ENCODE results near the gene EPB41. TPM values are rescaled to one million over a fixed set of nuclear protein-coding genes. Genes with fewer than 3 reads are reported as not detected.

EPB41 gene
- total and polyA plus RNA-seq, 2 of the 4 experiments (the other 2 are of a cell fraction) = 4.6 to 10.0 TPM

DNA sequence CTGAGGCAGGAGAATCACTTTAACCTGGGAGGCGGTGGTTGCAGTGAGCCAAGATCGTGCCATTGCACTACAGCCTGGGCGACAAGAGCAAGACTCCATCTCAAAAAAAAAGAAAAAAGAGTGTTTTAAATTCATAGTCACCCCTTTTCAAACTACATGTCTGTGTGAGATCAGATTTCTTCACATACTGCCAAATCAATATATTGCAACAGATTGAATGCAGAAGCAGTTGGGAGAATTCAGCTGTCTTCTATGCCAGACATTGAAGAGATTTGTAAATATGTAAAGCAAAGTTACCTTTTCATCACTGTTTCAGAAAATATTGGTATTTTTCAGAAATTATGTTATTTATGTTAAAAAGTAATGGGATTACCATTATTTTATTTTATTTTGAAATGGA is 108.3 kb downstream of the EPB41 start:
- H3K9ac ChIP-seq (ENCODE audit: low read depth, low read length) = no peak overlapping the region
- H3K27ac ChIP-seq (ENCODE audit: insufficient read depth, low read length) = no peak overlapping the region
- no peak overlapping the region for H2AFZ ChIP-seq (replicated peaks; ENCODE audit: low read length, poor library complexity)
- no peaks in the 10 kb centered on the region for H3K79me1 ChIP-seq (ENCODE audit: low read depth in 1 of 2, low read length in 2 of 2)
- in situ Hi-C loops (cut with MboI; ENCODE audit: low sequenced_read_pairs) (no loop called here), dilution Hi-C loops (cut with HindIII; ENCODE audit: low sequenced_read_pairs, unreplicated experiment) (no loop called here), intact Hi-C loops (cut with micrococcal nuclease) (no loop called here)
- ChIA-PET CTCF (interaction anchor here (1.5 to 1.9 kb wide), 2 partner anchors 9 to 11 kb away, joined by 3 to 8 read pairs; no protein-coding TSS in a partner anchor), POLR2A (ENCODE audit: unreplicated experiment) (no interaction called here)
- no peak overlapping the region for H4K8ac ChIP-seq (ENCODE audit: low read depth in 2 of 2, low read length in 2 of 2)
- DNase-seq = no peak
- H3K4me3 ChIP-seq (ENCODE audit: insufficient read depth, low read depth, low read length) = no peak overlapping the region
- no peaks in the 10 kb centered on the region for H3K4me1 ChIP-seq (ENCODE audit: control insufficient read depth, insufficient read depth, low read length)
- H3K23ac ChIP-seq (ENCODE audit: low read depth, low read length) = no peak overlapping the region
- H2AK9ac ChIP-seq (replicated peaks; ENCODE audit: low read depth, low read length, poor library complexity) = no peak overlapping the region
- no CpG with 5 or more reads among the region's 3 CpGs for WGBS, 2 experiments (ENCODE audit: extremely low coverage in 2 of 2, insufficient read length in 1 of 2)
- H4K5ac ChIP-seq (ENCODE audit: low read depth, low read length) = no peak overlapping the region
- no peak overlapping the region for H2BK15ac ChIP-seq (ENCODE audit: low read depth, low read length)
- H2BK5ac ChIP-seq (ENCODE audit: low read depth, low read length, poor library complexity, severe bottlenecking) = no peak overlapping the region
- BruUV-seq (replicated peaks) = no TSS peak
- H3K18ac ChIP-seq (ENCODE audit: low read depth, low read length) = no peak overlapping the region
- no peak overlapping the region for H3K4ac ChIP-seq (ENCODE audit: low read depth, low read length)
- no peaks in the 10 kb centered on the region for H3K36me3 ChIP-seq (ENCODE audit: control insufficient read depth, insufficient read depth, low read length)
- no peak for ATAC-seq (ENCODE audit: low read depth)
- H3K14ac ChIP-seq (replicated peaks; ENCODE audit: low read depth, low read length) = no peak overlapping the region
- H2AK5ac ChIP-seq (ENCODE audit: low read depth, low read length) = no peak overlapping the region
- TF ChIP-seq RCOR1 (IDR thresholded peaks at IDR 0.05; ENCODE audit: insufficient replicate concordance, low read length) (no peak), MXI1 (IDR thresholded peaks at IDR 0.05; ENCODE audit: borderline replicate concordance, low read depth, low read length) (no peak), RFX5 (IDR thresholded peaks at IDR 0.05; ENCODE audit: low read depth, low read length) (no peak), ELK1 (IDR thresholded peaks at IDR 0.05; ENCODE audit: borderline replicate concordance, low read depth, low read length) (no peak), MAZ (IDR thresholded peaks at IDR 0.05; ENCODE audit: borderline replicate concordance, low read depth, low read length) (no peak), NFE2L2 (IDR thresholded peaks at IDR 0.05; ENCODE audit: low read depth, low read length) (no peak), RAD21 (IDR thresholded peaks at IDR 0.05; ENCODE audit: low read length) (no peak), BHLHE40 (IDR thresholded peaks at IDR 0.05; ENCODE audit: low read depth, low read length) (no peak), USF2 (IDR thresholded peaks at IDR 0.05; ENCODE audit: low read depth, low read length) (no peak), SMC3 (IDR thresholded peaks at IDR 0.05; ENCODE audit: low read depth, low read length) (no peak), CEBPB (IDR thresholded peaks at IDR 0.05; ENCODE audit: low read depth, low read length) (no peak), MAFK (IDR thresholded peaks at IDR 0.05; ENCODE audit: low read depth, low read length) (no peak), CHD1 (IDR thresholded peaks at IDR 0.05; ENCODE audit: low read depth, low read length) (no peak), POLR2A (IDR thresholded peaks at IDR 0.05; ENCODE audit: low read depth, low read length) (no peak), FOS (IDR thresholded peaks at IDR 0.05; ENCODE audit: low read depth, low read length) (no peak)
- TF ChIP-seq, protein P1, sequence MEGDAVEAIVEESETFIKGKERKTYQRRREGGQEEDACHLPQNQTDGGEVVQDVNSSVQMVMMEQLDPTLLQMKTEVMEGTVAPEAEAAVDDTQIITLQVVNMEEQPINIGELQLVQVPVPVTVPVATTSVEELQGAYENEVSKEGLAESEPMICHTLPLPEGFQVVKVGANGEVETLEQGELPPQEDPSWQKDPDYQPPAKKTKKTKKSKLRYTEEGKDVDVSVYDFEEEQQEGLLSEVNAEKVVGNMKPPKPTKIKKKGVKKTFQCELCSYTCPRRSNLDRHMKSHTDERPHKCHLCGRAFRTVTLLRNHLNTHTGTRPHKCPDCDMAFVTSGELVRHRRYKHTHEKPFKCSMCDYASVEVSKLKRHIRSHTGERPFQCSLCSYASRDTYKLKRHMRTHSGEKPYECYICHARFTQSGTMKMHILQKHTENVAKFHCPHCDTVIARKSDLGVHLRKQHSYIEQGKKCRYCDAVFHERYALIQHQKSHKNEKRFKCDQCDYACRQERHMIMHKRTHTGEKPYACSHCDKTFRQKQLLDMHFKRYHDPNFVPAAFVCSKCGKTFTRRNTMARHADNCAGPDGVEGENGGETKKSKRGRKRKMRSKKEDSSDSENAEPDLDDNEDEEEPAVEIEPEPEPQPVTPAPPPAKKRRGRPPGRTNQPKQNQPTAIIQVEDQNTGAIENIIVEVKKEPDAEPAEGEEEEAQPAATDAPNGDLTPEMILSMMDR (conservative IDR thresholded peaks at IDR 0.05; ENCODE audit: low read depth, low read length) = no peak
- H4K91ac ChIP-seq (ENCODE audit: insufficient read depth, low read depth, low read length) = no peak overlapping the region
- H2BK120ac ChIP-seq (ENCODE audit: low read depth, low read length) = no peak overlapping the region
- H3K27me3 ChIP-seq (ENCODE audit: control insufficient read depth, insufficient read depth, low read length) = no peaks in the 10 kb centered on the region
- H2BK20ac ChIP-seq (ENCODE audit: low read depth, low read length) = no peak overlapping the region
- no peaks in the 10 kb centered on the region for H4K20me1 ChIP-seq (ENCODE audit: insufficient read depth, low read length)
- no peaks in the 10 kb centered on the region for H3K9me1 ChIP-seq (ENCODE audit: insufficient read depth, low read length)
- H3K4me2 ChIP-seq (ENCODE audit: low read depth, low read length) = no peak overlapping the region
- H3K56ac ChIP-seq (ENCODE audit: extremely low read depth, insufficient read depth, low read length) = no peak overlapping the region
- no peaks in the 10 kb centered on the region for H3K9me3 ChIP-seq (ENCODE audit: control insufficient read depth, insufficient read depth, low read length)

Measured in IMR-90 (cell line).